GM18511 (cell line): ENCODE measurements around the gene SLC16A8.
"Not testable (repeated sequence)": the region's sequence is repeated elsewhere in the genome, so short reads cannot be mapped to it uniquely, and the experiment has no call there.

Source experiments
- ATAC-seq: cut with Tn5 transposase; IDR thresholded peaks from one replicate; pipeline ENCODE4 v1.9.1; 2021; ENCODE audit warnings: mild to moderate bottlenecking, moderate library complexity; ENCODE audit not compliant: unreplicated experiment

SLC16A8 gene

GRCh38 chr22:38083931-38084631, at the start of gene SLC16A8:
TSS of gene SLC16A8 (minus strand) at chr22:38084184. CDS start at chr22:38082873, 1,311 bp downstream.
- no peak for ATAC-seq

GRCh38 chr22:38133331-38133730, 49.3 kb upstream of the SLC16A8 start:
- no peak for ATAC-seq

GRCh38 chr22:38132794-38133193, 48.8 kb upstream of the SLC16A8 start:
- ATAC-seq: no peak

- ATAC-seq: no peak
These were observed 48.2 kb upstream of the SLC16A8 start for GRCh38 chr22:38132136-38132535.

- no peak for ATAC-seq
These were observed 47.4 kb upstream of the SLC16A8 start for GRCh38 chr22:38131399-38131798.

GRCh38 chr22:38129856-38130255, 45.9 kb upstream of the SLC16A8 start:
- no peak for ATAC-seq

GRCh38 chr22:38129021-38129420, 45.0 kb upstream of the SLC16A8 start:
- no peak for ATAC-seq

- no peak for ATAC-seq
These were observed 43.9 kb upstream of the SLC16A8 start for GRCh38 chr22:38127869-38128268.

GRCh38 chr22:38126928-38127668, 43.1 kb upstream of the SLC16A8 start:
- ATAC-seq: no peak

- no peak for ATAC-seq
These were observed 41.8 kb upstream of the SLC16A8 start for GRCh38 chr22:38125751-38126201.

- no peak for ATAC-seq
These were observed 41.1 kb upstream of the SLC16A8 start for GRCh38 chr22:38125038-38125610.

- no peak for ATAC-seq
These were observed 40.4 kb upstream of the SLC16A8 start for GRCh38 chr22:38124236-38124974.

- ATAC-seq: no peak
These were observed 38.6 kb upstream of the SLC16A8 start for GRCh38 chr22:38122616-38123015.

GRCh38 chr22:38120359-38121110, 36.6 kb upstream of the SLC16A8 start:
- no peak for ATAC-seq

- not testable (repeated sequence) for ATAC-seq
These were observed 34.8 kb upstream of the SLC16A8 start for GRCh38 chr22:38118747-38119146.

- no peak for ATAC-seq
These were observed 34.2 kb upstream of the SLC16A8 start for GRCh38 chr22:38118182-38118581.

GRCh38 chr22:38117556-38117955, 33.6 kb upstream of the SLC16A8 start:
- ATAC-seq: not testable (repeated sequence)

GRCh38 chr22:38115423-38116205, 31.6 kb upstream of the SLC16A8 start:
- no peak for ATAC-seq

- ATAC-seq: no peak
These were observed 30.8 kb upstream of the SLC16A8 start for GRCh38 chr22:38114484-38115398.
